Hepatocyte (in vitro differentiated cells): ENCODE results near the gene PBX3.

Source experiments
- CTCF ChIP-seq: fragments of 200-600 bp; sonication (generic); IDR thresholded peaks from 2 replicates; pipeline ENCODE4 v1.5.1; 2016; ENCODE audit warnings: antibody characterized with exemption, mild to moderate bottlenecking; ENCODE audit not compliant: poor library complexity
- EZH2 ChIP-seq: fragments of 200-600 bp; sonication (generic); IDR thresholded peaks from 2 replicates; pipeline ENCODE4 v1.6.1; 2016; ENCODE audit warnings: antibody characterized with exemption, mild to moderate bottlenecking, borderline replicate concordance

GRCh38 chr9:125884218-125884595 lies 137.0 kb downstream of the PBX3 start:
- TF ChIP-seq CTCF (no peak), EZH2 (no peak)
